A549 (cell line): ENCODE results near the gene RHOD.

ENCODE experiments used
- EP300 ChIP-seq, 2 experiments: fragments of >200 bp; sonication (Bioruptor Twin); formaldehyde crosslinking; IDR thresholded peaks; 2 replicates in 1 of 2; 3 replicates in 1 of 2; pipeline ENCODE4 v1.6.1; 2016 to 2017
- ESRRA ChIP-seq: fragments of 150-350 bp; IDR thresholded peaks from 2 replicates; pipeline ENCODE4 v1.6.1; 2014; ENCODE audit warnings: mild to moderate bottlenecking, low read length, borderline replicate concordance
- MAZ ChIP-seq: fragments of 150-350 bp; IDR thresholded peaks from 2 replicates; pipeline ENCODE4 v1.6.1; 2014; ENCODE audit warnings: antibody characterized with exemption, low read depth, low read length, borderline replicate concordance
- NR3C1 ChIP-seq: fragments of >200 bp; sonication (Bioruptor Twin); formaldehyde crosslinking; IDR thresholded peaks from 3 replicates; pipeline ENCODE4 v1.6.1; 2017
- POLR2A ChIP-seq: IDR thresholded peaks from 2 replicates; pipeline ENCODE4 v1.6.1; 2012; ENCODE audit warnings: mild to moderate bottlenecking, low read length
- RAD21 ChIP-seq, 2 experiments: fragments of >200 bp in 1 of 2; sonication (Bioruptor Twin) in 1 of 2; formaldehyde crosslinking in 1 of 2; IDR thresholded peaks in 1 of 2; conservative IDR thresholded peaks in 1 of 2; 2 replicates in 1 of 2; 3 replicates in 1 of 2; pipeline ENCODE4 v1.6.1; 2012 to 2018; ENCODE audit warnings: inconsistent platforms in 1 of 2
- SMC3 ChIP-seq: fragments of >200 bp; sonication (Bioruptor Twin); formaldehyde crosslinking; IDR thresholded peaks from 3 replicates; pipeline ENCODE4 v1.6.1; 2018; ENCODE audit warnings: inconsistent platforms
- TF ChIP-seq, protein P1 (sequence below): fragments of >200 bp; sonication (Bioruptor Twin); formaldehyde crosslinking; IDR thresholded peaks from 3 replicates; pipeline ENCODE4 v1.5.1; 2016
- TF ChIP-seq, protein P2 (sequence below): IDR thresholded peaks from 2 replicates; pipeline ENCODE4 v1.6.1; 2012
- TF ChIP-seq, protein P3 (sequence below): fragments of 450-650 bp; IDR thresholded peaks from 2 replicates; pipeline ENCODE4 v1.6.1; 2014; ENCODE audit warnings: antibody characterized with exemption

DNA sequence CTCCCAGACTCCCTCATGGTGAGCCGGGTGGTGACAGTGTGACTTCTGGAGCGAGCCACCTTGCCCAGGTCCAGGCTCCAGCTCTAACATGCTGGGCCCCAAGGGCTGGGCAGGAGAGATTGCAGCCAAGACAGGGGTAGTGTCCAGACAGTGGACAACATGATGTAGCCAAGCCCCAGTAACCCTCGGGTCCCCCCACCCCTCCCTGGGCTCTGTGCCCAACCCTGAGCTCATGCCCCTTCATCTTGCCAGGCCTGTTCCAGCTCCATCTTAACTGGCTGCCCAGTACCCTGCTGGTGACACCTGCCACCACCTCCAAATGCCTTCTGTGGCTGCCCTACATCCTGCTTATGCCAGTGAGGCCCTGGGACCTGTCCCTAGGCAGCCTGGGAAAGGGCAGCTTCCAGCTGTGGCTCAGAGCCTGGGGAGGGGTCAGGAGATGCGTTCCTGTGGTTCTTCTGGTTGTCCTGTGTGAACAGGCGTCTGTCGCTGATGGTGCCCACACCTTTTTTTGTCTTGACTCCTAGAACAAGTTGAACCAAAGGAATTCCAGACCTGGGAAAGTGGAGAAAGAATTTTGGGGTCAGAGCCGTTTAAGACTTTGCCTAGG, 46.2 kb upstream of the RHOD start:
- TF ChIP-seq EP300 (IDR thresholded peaks at IDR 0.05) (no peak), ESRRA (no peak), RAD21 (conservative IDR thresholded peaks at IDR 0.05 in 1 of 2, IDR thresholded peaks at IDR 0.05 in 1 of 2) (no peak), MAZ (no peak), POLR2A (no peak), NR3C1 (no peak), SMC3 (no peak)
- TF ChIP-seq, protein P1, sequence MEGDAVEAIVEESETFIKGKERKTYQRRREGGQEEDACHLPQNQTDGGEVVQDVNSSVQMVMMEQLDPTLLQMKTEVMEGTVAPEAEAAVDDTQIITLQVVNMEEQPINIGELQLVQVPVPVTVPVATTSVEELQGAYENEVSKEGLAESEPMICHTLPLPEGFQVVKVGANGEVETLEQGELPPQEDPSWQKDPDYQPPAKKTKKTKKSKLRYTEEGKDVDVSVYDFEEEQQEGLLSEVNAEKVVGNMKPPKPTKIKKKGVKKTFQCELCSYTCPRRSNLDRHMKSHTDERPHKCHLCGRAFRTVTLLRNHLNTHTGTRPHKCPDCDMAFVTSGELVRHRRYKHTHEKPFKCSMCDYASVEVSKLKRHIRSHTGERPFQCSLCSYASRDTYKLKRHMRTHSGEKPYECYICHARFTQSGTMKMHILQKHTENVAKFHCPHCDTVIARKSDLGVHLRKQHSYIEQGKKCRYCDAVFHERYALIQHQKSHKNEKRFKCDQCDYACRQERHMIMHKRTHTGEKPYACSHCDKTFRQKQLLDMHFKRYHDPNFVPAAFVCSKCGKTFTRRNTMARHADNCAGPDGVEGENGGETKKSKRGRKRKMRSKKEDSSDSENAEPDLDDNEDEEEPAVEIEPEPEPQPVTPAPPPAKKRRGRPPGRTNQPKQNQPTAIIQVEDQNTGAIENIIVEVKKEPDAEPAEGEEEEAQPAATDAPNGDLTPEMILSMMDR: no peak
- TF ChIP-seq, protein P2, sequence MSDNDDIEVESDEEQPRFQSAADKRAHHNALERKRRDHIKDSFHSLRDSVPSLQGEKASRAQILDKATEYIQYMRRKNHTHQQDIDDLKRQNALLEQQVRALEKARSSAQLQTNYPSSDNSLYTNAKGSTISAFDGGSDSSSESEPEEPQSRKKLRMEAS: no peak
- TF ChIP-seq, protein P3, sequence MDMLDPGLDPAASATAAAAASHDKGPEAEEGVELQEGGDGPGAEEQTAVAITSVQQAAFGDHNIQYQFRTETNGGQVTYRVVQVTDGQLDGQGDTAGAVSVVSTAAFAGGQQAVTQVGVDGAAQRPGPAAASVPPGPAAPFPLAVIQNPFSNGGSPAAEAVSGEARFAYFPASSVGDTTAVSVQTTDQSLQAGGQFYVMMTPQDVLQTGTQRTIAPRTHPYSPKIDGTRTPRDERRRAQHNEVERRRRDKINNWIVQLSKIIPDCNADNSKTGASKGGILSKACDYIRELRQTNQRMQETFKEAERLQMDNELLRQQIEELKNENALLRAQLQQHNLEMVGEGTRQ: no peak
